NB4 (cell line): ENCODE data around the gene PLA2G2F.

Experiments used
- DNase-seq: peaks from one replicate; pipeline ENCODE4 v3.0.0; 2010; ENCODE audit warnings: low read depth
- H3K4me3 ChIP-seq: one replicate; pipeline ENCODE4 v1.5.1; 2011; ENCODE audit warnings: mild to moderate bottlenecking, low read depth, low read length, moderate library complexity
- MAX ChIP-seq: IDR thresholded peaks from 2 replicates; pipeline ENCODE4 v1.6.1; 2011; ENCODE audit warnings: low read depth, low read length
- MYC ChIP-seq: IDR thresholded peaks from 2 replicates; pipeline ENCODE4 v1.6.1; 2011; ENCODE audit warnings: low read depth, low read length
- POLR2A ChIP-seq: IDR thresholded peaks from 2 replicates; pipeline ENCODE4 v1.6.1; 2011; ENCODE audit warnings: mild to moderate bottlenecking; ENCODE audit not compliant: insufficient read length; ENCODE audit errors: extremely low read depth
- TF ChIP-seq, protein P1 (sequence below): IDR thresholded peaks from one replicate; pipeline ENCODE4 v1.5.1; 2012; ENCODE audit warnings: low read depth, low read length

Gene PLA2G2F

DNA sequence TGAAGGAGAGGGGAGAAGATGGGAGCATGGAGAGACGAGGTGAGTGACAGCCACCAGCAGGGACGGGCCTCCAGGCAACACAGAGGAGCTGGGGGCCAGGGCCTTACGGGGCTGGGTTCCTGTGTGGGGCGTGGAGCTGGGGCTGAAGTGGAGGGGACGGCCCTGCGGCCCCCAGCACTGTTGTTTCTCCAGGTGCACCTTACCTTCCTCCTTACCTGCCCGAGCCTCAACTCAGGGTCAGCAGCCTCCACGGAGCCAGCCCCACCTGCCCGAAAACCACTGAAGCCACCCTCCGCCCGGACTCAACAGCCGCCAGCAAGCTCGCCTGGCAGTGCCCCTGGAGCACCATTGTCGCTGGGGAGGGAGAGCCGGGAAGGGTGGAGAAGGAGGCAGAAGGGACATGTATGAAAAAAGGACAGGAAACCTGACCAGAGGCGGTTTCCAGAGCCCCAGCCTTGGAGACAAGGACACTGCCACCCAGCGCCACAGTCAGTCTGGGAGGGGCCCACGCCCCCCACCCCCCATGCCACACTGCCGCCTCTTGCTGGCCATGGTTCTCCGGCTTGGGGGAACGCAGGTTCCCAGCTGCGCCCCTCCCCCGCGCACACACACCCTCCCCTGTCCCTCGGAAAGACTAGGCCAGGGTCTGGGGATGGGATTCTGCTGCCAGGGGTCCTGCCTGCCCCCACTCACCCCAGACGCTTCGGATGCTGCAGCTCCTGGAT lies 10.6 kb downstream of the PLA2G2F start:
- H3K4me3 ChIP-seq: no peak overlapping the region
- DNase-seq: no peak
- TF ChIP-seq POLR2A: no peak
- TF ChIP-seq, protein P1, sequence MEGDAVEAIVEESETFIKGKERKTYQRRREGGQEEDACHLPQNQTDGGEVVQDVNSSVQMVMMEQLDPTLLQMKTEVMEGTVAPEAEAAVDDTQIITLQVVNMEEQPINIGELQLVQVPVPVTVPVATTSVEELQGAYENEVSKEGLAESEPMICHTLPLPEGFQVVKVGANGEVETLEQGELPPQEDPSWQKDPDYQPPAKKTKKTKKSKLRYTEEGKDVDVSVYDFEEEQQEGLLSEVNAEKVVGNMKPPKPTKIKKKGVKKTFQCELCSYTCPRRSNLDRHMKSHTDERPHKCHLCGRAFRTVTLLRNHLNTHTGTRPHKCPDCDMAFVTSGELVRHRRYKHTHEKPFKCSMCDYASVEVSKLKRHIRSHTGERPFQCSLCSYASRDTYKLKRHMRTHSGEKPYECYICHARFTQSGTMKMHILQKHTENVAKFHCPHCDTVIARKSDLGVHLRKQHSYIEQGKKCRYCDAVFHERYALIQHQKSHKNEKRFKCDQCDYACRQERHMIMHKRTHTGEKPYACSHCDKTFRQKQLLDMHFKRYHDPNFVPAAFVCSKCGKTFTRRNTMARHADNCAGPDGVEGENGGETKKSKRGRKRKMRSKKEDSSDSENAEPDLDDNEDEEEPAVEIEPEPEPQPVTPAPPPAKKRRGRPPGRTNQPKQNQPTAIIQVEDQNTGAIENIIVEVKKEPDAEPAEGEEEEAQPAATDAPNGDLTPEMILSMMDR: no peak
- no peak for TF ChIP-seq MAX
- no peak for TF ChIP-seq MYC

DNA sequence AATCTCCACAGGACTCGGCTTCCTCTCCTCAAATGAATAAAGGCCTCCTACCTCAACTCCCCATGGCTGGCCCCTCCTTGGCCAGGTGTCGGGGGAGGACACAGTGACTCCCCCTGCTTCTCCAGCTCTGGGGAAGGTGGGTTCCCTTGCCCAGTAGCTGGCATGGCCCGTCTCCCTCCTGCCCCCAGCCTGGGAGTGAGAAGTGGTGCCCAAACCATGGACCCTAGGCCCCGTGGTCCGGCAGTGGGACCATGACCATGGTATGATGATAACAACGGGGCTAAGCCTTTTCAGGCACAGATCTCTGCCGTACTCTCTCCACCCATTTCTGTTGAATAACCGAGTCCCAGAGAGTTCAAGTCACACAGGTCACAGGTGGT lies 11.2 kb downstream of the PLA2G2F start:
- TF ChIP-seq, protein P1: no peak
- TF ChIP-seq MAX: no peak
- no peak for TF ChIP-seq POLR2A
- TF ChIP-seq MYC: no peak
- DNase-seq: no peak
- no peak overlapping the region for H3K4me3 ChIP-seq

DNA sequence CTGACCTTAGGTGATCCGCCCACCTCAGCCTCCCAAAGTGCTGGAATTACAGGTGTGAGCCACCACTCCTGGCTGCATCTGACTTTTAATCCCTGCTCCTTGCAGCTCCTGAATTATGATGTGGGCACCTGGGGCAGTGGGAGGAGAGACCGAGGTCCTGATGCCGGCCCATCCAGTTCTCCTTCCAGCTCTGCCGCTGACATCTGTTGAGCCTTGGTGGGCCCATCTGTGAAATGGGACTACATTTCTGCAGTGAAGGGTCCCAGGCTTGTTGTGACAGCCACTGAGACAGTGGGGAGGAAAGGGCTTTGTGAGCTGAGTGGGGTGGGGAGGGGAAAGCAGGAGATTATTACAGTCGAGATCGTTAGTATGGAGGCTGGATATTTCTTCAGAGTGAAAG lies 11.8 kb downstream of the PLA2G2F start:
- DNase-seq: no peak
- no peak overlapping the region for H3K4me3 ChIP-seq
- TF ChIP-seq, protein P1: no peak
- TF ChIP-seq MAX (no peak), MYC (no peak), POLR2A (no peak)

GRCh38 chr1:20151906-20152598 lies 12.9 kb downstream of the PLA2G2F start:
- TF ChIP-seq POLR2A: no peak
- TF ChIP-seq, protein P1: peak; percentile 54
- no peak overlapping the region for H3K4me3 ChIP-seq
- DNase-seq: peak; percentile 89

GRCh38 chr1:20152599-20152930 lies 13.4 kb downstream of the PLA2G2F start:
- no peak for DNase-seq
- TF ChIP-seq POLR2A (no peak), MAX (no peak)
- TF ChIP-seq, protein P1: no peak
- no peak overlapping the region for H3K4me3 ChIP-seq

DNA sequence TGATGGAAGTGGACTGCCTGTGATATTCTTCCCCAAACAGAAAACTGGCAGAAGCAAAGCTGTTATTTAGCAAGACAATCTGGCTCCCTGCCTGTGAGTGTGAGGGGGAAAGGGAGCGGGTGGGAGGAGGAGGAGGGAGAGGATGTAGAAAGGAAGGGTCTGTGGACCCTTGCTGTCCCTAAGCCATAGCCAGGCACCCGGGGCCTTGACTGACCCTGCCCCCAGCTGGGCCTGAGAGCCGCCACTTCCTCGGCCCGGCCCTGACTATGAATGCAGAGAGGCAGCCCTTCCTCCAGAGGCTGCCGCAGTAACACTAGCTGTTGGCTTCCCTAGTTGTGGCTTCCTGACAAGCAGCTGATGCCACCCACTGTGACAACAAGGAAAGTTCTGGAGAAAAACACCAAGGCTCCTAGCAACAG lies 13.9 kb downstream of the PLA2G2F start:
- no peak overlapping the region for H3K4me3 ChIP-seq
- TF ChIP-seq MYC: no peak
- no peak for TF ChIP-seq MAX
- TF ChIP-seq, protein P1: no peak
- no peak for TF ChIP-seq POLR2A
- DNase-seq: peak; percentile 45
